CD4-positive, alpha-beta T cell treated with Interleukin-6 at 100 ng/mL for 8 hours (primary cell): ENCODE measurements around the gene CLN6.

Source experiments
- DNase-seq: peaks from one replicate; pipeline ENCODE4 v3.0.0-alpha.2; 2020; ENCODE audit warnings: mixed read lengths, low spot score

CLN6 gene

DNA sequence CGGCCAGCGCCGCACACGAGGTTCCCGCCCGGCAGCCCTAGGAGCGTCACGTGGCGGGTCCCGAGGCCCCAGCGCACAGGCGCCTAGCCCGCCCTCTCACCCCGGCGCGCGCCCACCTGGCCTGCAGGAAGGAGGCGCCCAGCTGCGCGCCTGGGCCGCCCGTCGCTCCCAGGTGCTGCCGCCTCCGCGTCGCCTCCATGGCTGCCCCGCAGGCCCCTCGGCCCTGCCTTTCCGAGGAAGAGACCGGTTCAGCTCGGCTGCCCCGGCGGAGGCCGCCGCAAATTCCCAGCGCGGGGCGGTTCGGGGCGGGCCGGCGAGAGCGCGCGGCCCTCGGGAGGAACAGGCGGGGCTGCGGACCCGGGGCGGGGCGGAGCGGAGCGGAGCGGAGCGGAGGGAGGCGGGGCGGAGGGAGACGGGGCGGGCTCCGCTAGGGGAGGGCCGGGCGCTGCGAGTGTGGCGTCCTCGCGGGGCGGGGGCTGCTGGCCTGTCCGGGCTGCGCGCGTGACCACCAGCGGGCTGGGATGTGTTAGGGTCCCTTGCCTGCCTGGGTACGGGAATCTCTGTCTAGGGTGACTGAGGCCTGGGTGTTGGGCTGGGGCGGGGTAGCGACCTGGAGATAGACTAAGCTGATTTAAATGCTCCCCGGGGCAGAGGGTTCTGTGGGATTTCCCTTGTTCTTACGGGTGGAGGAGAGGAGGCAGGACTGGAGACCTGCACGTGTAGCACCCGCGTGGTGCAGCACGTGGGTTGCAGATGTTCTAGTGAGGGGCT, at the start of gene CLN6:
CLN6 (minus strand) TSS at position 343 of the 771 bp plus-strand sequence; CDS start at position 199, 144 bp downstream.
- DNase-seq: peak; percentile 76

DNA sequence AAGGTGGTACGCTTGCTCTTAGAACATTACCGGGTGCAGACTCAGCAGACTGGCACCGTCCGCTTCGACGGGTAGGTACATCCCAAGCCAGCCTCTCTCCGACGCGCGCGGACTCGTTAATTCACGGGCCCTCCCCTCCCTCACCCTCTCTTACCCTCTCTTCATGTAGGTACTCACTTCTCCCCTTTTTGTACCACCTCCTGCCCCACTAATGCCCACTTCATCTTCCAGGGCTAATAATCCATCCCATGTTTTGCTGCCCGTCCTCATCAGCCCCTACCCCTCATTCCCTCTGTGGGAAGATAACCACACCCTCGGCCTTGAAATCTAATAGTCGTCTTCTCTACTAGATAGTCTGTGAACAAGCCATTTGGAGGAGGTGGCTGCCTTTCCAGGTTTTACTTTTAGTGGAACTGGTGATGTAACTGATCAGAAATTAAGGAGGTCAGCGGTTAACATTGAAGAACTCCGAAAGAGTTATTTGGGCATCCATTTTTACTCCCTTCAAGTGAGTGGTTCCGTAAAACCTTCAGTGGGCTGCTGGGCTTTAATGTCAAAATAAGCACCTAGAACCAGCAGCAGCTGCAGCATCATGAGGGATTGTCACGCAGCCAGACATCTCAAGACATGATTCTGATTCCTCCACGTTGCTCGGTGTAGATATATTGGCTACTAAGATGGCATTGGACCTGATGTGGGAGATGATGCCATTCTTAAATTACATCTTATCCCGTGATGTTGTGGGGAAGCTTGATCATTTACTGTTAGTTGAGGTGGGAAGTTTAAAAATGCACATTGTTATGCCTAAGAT, 49.3 kb upstream of the CLN6 start:
- DNase-seq: no peak

DNA sequence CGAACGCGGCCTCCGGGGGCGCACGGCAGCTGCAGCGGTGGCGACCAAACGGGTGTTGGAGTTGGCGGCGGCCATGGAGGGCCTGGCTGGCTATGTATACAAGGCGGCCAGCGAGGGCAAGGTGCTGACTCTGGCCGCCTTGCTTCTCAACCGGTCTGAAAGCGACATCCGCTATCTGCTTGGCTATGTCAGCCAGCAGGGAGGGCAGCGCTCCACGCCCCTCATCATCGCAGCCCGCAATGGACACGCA, 48.7 kb upstream of the CLN6 start:
- no peak for DNase-seq

DNA sequence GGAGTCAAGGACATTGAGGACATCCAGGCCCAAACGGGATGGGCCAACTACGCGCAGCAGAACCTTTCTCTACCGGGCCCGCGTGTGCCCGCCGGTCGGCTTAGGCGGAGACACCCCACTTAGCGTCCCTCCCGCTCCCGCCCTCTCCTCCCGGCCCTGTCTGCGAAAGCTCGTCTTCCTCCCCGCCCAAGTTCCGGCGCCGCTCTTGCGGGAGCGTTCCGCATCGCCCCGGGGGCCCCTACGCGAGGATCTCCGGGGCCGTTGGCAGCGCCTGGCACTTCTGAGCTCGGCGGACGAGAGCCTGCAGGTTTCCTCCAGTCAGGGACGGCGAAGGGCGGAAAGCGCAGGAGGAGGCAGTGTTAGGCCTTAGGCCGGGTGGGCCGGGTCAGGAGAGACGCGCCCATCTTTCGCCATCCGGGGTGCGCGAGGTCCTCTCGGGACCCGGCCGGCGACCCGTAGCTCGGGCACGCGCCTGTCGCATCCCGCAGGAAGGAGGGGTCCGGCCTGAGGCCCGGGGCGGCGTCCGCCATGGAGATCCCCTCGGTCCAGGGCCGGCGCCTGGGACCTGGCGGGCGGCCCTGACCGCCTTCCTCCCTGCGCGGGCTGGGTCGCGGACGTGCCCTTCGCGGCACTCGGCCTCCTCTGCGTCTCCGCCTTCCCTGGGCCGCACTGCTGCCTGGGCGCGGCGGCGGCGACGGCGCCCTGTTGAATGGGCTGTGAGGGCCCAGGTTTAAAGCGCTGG, 48.2 kb upstream of the CLN6 start, which contains the start of gene FEM1B:
FEM1B (plus strand) TSS at position 143 of the 742 bp plus-strand sequence. CDS start 673 bp downstream, outside the sequence.
- DNase-seq: peak; percentile 86

DNA sequence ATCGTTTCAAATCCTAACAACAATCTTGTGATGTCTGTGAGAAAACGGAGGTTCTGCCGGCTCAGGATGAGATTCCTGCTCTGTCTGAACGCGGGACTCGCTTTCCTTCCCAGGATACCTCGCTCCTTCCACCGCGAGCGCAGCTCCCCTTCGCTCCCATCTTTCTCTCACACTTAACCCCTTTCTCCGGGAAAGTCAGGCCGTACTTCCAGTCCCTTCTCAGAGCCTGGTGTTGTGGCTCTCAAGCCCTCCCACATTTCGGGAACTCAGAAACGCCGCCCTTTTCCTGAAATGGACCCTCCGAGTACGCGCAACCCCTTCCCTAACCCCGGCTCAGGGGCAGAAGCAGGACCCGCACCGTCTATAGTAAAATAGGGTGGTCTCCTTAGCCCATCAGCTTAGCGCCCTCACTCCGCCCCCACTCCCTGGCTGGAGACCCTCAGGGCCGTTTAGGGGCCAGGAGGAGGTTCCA, 47.6 kb upstream of the CLN6 start:
- no peak for DNase-seq

DNA sequence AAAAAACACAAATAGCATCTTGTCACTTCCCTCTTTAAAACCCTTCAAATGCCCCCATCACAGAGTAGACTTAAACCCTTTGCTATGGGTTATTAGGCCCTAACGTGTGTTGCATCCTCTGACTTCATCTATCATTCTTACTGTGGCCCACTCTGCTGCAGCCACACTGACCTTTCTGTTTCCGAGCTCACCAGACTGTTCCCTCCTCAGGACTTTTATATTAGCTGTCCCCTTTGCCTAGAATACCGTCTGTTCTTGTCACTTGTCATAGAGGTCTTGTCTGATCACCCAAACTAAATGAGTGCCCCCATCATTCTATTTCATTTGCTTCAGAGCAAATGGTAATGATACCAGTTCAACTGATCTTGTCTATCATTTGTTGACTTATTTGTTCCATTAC, 47.1 kb upstream of the CLN6 start:
- DNase-seq: no peak

DNA sequence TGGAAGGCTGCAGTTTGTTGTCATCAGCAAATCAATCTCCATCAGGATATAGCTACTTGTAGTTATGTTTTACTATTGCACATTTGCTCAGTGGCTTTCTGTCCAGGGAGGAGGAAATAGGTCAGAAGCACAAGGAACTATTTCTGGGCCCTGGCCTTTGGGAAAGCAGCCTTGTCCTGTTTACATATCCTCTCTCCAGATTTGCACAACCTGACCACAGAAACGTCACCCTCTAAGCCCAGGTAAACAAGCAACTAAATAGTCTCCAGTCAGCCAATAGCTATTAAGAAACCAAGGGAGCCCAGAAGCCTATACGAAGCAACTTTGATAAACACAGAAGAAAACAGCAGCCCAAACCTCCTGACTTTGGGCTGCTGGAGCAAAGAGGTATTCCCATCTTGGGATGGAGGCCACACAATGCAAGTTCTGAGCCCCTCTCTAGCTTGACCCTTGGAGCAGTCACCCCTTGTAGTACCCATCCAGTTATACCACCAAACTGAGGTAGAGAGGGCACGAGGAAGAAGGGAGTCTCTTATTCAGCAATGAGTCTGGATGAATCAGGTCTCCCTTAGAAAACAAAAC, 45.7 kb upstream of the CLN6 start:
- no peak for DNase-seq

DNA sequence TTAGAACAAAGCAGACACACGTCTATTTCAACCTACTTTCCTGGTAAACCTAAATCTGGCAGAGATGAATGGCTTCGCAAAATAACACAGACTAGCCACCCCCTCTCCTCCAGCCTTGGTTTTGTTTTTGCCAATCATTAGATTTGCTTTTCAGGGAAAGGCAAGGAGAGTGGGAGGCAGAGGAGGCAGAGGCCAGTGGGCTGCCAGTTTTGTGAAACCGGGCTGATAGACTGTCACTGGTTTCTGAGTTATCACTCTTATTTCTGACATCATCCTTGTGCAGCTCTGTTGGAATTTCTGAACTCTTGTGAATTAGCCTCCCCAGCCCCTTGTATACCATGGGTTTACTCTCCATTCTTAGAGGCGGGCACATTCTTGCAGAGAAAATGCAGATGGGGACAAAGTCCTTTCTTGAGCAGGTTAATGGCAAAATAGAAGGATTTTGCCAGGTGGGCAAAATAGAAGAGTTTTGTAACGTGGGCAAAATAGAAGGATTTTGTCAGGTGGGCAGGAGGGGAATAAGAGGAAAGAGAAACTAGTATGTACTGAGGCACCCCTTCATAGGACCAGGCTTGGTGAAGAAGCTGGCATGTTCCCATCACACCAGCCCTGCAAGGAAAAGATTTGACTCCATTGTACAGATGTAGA, 44.8 kb upstream of the CLN6 start:
- no peak for DNase-seq

DNA sequence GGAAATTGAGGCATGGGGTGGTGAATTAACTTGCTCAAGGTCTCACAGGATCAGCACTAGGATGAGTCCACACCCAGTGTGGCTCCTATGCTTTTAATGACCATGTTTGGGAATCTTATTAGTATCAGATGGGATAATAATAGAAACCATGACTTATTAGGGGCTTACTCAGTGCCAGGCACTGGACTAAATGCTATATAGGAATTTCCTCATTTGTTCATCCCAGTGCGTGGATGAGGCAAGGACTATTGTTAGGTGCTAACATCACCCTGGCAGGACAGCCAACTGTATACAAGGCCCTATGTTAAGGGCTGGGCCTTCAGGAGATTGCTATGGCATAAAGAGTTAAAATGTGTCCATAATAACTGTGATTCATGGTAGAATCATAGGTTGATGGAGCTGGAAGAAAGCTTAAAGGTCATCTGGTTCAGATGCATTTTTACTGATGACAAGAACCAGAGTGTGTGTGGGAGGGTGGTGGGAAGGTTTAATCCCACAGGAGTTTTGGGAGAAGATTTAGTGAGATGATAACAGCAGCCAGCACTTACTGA, 43.3 kb upstream of the CLN6 start:
- no peak for DNase-seq

DNA sequence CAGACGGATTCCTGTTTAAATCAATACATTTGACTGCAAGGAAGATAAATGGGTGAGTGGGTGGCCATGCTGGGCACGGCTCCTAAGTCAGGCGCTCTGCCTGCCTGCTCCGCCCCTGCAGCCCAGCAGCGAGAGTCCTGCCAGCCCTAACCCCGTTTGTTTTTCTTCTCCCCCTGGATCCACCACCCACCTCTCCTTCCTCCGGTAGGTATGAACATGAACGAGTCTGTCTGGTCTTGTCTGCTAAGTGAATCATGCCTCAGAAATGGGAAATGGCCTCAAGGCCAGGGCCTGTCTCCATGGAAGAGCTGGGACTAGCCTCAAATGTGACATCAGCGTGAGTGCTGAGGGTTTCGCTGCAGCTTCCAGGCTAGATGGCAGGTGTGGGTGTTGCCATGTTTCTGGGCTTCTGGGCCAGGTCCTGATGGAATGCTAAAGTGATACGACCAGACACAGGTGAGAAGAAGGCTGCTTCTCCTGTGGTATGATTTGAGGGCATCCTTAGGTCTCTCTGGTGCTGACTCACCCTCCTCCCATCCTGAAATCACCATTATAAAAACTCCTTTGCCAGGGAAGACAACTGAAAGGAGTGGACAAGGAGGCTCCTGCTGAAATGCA, 42.4 kb upstream of the CLN6 start:
- DNase-seq: no peak

DNA sequence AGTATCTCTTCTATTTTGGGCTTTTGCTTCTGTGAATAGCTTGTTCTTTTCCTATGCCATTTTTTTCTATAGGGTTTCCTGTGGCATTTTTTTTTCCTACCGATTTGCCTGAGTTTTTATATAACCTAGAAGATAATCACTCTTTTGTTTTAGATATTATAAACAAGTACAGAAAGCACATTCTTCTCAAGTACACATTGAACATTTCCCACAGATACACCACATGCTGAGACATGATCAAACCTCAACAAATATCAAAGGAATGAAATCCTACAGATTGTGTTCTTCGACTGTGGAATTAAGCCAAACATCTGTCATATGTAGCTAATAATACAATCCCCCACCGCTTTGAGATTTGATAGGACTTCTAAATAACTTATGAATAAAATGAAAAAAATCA, 38.9 kb upstream of the CLN6 start:
- no peak for DNase-seq

DNA sequence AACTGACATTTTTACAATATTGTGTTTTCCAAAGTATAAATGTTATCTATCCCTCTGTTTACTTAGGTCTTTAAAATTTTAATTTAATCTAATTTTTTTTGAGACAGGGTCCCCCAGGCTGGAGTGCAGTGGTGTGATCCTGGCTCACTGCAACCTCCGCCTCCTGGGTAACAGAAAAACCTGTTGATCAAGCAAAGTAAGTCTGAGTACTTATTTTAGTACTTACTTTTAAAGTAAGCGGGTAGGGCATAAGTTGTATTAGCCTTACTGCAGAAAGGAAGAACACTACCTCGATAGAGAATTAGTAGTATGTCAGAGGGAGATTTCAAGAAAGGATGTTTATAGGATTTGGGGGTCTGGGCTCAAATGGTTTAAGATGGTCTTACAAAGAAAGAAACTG, 36.1 kb upstream of the CLN6 start:
- DNase-seq: no peak

DNA sequence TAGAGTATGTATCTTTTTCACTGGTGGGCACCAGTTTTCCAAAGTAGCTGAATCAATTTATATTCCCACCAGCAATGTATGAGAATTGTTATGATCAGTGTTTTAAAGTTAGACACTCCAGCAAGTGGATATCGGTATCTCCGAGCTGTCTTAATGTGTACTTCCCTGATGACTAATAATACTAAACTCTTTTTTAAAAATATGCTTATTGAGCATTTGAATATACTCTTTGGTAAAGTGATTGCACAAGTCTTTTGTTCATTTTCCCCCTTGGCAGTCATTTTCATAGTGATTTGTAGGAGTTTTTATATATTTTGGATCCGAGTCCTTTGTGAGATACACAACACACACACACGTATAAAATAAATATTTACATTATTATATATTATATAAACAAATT, 35.6 kb upstream of the CLN6 start:
- DNase-seq: no peak

DNA sequence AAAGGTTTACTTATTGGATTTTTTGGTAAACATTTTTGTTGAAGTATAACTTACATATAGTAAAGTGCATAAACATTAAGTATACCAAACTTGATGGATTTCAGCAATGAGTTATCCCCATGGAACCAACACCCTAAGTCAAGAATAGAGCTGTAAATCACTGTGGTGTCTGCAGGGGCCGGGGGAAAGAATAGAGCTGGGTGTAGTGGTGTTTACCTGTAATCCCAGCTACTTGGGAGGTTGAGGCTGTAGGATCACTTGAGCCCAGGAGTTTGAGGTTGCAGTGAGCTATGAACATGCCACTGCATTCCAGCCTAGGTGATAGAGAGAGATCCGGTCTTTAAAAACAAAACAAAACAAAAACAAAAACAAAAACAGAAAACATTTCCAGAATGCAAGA, 34.8 kb upstream of the CLN6 start:
- DNase-seq: no peak

DNA sequence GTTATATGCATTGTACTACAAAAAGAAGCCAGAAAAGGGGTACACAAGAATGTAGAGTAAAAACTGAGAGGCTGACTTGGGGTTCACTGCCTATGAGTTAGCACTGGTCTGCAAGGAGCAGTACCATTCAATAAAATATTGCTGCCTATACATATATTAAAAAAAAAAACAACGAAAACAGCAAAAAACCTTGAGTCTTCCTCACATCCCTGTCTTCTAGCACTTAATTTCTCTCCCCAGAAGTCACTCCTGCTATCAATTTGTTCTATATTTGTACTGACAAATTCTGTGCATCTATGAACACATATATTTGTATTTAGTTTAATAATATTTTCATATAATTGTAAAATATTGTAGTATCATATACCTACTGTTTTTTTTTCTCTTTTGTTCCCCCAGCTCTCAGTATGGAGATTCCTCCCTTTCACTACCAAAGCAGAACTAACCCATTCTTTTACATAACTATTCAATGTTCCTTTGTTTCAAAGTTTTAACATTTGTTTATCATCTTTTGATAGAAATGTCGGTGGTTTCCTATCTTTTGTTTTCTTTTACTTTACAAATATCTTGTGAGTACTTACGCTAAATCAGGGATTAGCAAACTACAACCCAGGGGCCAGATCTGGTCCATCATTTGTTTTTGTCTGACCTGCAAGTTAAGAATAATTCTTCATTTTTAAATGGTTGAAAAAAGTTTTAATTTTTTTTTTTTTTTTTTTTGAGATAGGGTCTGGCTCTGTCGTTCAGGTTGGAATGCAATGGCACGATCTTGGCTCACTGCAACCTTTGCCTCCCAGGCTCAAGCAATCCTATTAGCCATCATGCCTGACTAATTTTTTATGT, 33.2 kb upstream of the CLN6 start:
- DNase-seq: no peak

DNA sequence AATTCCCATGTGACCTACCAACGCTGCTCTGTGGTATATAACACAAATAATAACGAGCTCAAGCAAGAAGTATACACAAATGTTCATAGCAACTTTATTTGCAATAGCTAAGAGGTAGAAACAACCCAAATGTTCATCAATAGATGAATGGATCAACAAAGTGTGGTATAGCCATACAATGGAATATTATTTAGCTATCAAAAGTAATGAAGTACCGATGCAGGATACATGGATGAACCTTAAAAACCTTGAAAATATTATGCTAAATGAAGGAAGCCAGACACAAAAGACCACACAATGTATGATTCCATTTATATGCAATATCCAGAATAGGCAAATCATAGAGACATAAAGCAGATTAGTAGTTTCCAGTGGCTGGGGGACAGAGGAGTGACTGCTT, 32.5 kb upstream of the CLN6 start:
- DNase-seq: no peak

DNA sequence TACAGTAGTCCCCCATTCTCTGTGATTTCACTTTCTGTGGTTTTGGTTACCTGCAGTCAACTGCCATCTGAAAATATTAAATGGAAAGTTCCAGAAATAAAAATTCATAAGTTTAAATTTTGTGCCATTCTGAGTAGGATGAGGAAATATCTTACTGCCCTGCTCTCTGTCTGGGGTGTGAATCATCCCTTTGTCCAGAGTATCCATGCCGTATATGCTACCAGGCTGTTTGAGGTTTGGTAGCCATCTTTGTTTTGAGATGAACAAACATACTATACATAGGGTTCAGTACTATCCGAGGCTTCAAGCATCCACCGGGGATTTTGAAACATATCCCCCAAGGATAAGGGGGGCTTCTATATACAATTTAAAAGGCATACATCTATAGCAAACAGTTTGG, 31.7 kb upstream of the CLN6 start:
- no peak for DNase-seq

DNA sequence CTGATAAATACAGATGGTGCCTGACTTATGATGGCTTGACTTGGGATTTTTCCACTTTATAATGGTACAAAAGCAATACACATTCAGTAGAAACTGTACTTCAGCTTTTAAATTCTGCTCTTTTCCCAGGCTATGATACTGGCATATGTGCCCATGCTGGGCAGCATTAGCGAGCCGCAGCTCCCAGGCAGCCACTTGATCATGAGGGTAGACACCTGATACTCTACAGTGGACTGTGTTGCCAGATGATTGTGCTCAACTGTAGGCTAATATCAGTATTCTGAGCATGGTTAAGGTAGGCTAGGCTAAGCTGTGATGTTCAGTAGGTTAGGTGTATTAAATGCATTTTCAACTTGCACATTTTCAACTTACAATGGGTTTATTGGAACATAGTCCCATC, 30.4 kb upstream of the CLN6 start:
- no peak for DNase-seq

DNA sequence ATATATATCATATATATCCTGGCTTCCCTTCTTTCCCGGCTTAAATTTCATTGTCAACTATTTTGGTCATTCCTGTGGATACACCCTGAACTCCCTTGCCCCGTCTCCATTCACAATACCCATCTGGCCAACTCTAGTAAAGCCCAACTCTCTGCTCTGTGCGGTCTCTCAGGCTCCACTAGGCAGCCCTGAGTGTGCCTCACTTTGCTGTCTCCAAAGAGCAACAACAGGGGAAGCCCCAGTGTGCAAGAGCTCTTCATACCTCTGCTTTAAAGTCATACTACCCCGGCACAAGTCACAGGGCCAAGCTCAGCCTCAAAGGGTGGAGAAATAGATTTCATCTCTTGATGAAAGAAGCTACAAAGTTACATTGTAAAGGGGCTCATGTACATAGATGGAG, 29.2 kb upstream of the CLN6 start:
- DNase-seq: peak; percentile 8
